Prostate gland (tissue), 2 donors: ENCODE data around the gene LRRC8B.

ENCODE experiments used
- POLR2A ChIP-seq: fragments of 450-650 bp; IDR thresholded peaks from one replicate; pipeline ENCODE4 v1.6.1; 2016; ENCODE audit warnings: antibody characterized with exemption, mild to moderate bottlenecking
- TF ChIP-seq, protein P1 (sequence below), 4 experiments: fragments of 200-600 bp in 2 of 4; fragments of 450-650 bp in 2 of 4; sonication (generic) in 2 of 4; IDR thresholded peaks; 1 replicate in 3 of 4; 2 replicates in 1 of 4; pipeline ENCODE4 v1.5.1; 2016 to 2019; ENCODE audit warnings: antibody characterized with exemption in 4 of 4, mild to moderate bottlenecking in 2 of 4, moderate library complexity in 2 of 4

DNA sequence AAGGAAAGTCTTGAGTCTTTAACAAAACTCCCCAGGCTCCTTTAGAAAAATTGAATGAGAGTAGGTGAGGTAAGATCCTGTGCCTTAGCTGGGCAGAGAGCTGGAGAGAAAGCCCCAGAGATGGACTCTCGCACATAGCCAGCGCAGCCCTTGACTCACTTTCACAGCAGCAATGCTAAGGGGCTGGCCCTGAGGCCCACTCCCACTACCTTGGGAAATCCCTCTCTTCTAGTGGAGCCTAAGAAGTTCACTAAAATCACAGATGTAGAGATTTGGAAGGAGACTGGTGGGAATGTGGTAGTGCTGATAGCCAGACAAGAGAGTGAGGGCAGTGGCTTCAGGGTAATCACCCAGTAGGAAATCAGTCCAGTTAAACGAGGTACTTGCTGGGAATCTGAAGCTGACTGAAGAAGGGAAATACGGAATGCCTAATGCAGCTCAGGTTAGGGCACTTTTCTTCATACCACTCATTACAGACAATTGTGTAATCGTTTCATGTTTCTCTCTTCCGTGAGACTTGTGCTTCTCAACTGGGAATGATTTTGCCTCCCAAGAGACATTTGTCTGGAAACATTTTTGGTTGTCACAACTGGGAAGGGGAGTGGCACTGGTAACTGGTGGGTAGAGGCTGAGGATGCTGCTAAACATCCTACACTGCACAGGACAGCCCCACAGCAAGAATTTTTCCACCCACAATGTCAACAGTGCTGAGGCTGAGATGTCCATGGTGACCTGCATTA lies 65.9 kb downstream of the LRRC8B start:
- TF ChIP-seq, protein P1, sequence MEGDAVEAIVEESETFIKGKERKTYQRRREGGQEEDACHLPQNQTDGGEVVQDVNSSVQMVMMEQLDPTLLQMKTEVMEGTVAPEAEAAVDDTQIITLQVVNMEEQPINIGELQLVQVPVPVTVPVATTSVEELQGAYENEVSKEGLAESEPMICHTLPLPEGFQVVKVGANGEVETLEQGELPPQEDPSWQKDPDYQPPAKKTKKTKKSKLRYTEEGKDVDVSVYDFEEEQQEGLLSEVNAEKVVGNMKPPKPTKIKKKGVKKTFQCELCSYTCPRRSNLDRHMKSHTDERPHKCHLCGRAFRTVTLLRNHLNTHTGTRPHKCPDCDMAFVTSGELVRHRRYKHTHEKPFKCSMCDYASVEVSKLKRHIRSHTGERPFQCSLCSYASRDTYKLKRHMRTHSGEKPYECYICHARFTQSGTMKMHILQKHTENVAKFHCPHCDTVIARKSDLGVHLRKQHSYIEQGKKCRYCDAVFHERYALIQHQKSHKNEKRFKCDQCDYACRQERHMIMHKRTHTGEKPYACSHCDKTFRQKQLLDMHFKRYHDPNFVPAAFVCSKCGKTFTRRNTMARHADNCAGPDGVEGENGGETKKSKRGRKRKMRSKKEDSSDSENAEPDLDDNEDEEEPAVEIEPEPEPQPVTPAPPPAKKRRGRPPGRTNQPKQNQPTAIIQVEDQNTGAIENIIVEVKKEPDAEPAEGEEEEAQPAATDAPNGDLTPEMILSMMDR (IDR thresholded peaks at IDR 0.05) = no peak
- TF ChIP-seq POLR2A = no peak
